Activated CD4-positive, alpha-beta T cell treated with anti-CD3 and anti-CD28 coated beads, Interleukin-2, Interleukin-4, amounts not matched to agents 100 ng/mL and 50 ng/mL, durations not matched to agents 16 hours and 8 hours (primary cell): Measurements from ENCODE around the gene SMYD3.
"Not testable (repeated sequence)": the region's sequence is repeated elsewhere in the genome, so short reads cannot be mapped to it uniquely, and the experiment has no call there.

Experiments
- DNase-seq: peaks from one replicate; pipeline ENCODE4 v3.0.0-alpha.2; 2020; ENCODE audit warnings: low spot score

The SMYD3 gene

DNA sequence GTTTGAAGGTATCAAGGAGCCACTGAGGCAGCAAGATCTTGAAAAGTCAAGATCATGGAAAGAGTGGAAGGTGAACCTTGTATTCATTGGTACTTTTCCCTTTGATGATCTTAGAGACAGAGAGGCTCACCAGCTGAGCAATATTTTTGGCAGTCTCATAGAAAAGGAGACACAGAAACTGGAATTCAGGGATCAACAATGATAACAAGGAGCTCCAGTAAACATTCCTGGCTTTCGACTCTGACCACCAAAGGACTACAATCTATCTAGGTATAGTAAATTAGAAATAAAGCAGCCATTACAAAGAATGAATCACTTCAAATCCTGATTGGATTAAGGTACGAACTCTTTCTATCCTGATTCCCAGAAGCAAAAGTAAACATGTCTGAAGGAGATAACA is 736.9 kb downstream of the SMYD3 start:
- no peak for DNase-seq

DNA sequence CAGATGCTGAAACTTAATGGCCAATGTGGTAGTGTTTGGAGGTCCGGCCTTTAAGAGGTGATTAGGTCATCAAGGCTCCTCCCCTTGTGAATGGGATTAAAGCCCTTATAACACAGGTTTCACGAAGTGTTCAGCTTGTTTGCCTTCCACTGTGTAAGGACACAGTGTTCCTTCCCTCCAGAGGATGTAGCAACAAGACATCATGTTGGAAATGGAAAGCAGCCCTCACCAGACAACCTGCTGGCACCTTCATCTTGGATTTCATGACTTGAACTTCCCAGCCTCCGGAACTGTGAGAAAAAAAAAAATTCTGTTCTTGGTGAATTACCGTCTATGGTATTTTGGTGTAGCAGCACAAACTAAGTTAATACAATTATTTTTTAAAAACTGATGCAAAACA is 738.5 kb downstream of the SMYD3 start:
- no peak for DNase-seq

DNA sequence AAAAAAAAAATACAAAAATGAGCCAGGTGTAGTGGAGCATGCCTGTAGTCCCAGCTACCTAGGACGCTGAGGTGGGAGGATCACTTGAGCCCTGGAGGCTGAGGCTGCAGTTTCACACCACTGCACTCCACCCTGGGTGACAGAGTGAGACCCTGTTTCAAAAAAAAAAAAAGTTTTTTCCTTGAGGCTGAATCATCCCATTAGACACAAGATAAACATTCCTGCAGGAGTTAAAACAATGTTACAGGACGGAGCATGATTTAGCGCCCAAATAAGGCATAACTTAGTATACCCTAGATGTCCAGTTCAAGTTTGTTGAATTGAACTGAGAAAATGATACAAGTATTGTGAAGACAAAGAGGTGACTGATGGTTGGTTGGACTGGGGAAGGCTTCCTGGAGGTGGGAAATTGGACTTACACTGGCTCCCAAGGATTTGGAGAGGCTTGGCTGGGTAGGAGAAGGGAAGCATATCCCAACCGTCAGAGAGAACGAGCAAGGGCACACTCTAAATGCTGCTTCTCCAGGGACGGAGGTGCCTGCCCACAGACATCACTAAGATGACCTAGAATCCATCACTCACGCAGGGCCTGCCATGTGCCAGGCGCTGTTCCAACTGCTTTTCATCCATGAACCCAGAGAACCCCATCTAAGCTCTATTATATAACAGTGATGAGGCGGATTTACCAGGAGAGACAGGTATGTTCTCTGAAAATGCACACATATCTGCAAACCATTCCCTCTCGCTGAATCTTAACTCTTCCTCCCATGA is 741.7 kb downstream of the SMYD3 start:
- no peak for DNase-seq

DNA sequence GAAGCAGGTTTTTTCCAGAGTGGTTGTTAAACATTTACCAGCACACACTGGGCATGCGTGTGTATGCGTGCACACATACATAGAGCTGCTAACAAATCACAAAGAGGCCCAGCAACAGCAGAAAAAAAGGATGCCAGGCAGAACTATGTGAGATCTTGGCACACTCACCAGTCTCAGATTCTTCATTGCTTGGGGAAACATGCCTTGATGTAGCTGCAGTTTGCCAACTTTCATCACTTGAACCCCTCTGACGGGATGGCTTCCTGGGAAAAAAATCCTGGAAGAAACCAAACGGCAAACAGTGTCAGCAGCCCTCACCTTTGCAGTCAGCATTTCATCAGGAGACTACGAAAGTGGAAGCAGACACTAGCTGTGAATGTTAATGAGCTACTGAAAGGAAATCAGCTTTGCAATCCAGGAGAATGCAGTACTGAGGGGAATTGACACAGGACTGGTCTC is 743.2 kb downstream of the SMYD3 start:
- DNase-seq, result no peak

DNA sequence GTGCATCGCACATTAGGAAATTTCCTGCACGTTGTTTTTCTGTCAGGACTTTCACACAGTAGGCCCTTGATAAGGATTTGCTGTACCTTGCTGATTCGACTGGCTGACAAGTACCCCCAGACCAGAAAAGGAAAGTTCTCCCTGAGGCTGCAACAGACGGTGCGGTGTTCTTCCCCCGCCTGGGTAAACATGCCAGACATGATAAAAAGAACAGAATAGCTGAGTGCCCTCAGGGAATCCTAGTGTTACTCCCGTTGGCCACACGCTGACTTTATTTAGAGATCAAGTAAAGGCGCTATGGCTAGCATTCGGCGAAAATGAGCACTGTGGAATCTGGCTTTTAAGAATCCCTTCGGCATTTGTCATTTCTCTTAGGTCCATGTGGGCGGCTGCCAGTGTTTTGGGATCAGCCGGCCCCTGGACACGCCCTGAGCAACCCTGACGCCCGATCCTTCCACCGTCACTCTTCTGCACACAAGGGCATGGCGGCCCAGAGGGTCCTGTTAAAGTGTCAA is 744.6 kb downstream of the SMYD3 start:
- DNase-seq, result no peak

DNA sequence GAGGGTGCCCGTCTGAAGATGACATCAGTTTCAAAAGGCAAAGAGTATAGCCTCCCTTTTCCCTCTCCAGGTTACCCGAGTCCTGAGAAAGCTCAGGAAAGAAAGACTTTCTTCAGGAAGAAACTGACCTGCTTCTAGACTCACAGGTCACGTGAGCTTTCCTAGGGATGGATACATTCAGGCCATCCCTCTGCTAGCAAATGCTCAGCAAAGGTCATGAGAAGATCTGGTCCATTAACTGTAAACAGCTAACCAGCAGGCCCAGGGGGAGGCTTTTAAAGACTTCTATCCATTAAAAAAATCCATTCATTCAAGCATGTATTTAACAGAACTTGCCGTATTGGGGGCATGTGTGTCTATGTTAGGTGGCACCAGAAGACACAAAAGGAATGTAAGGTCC is 746.8 kb downstream of the SMYD3 start:
- no peak for DNase-seq

DNA sequence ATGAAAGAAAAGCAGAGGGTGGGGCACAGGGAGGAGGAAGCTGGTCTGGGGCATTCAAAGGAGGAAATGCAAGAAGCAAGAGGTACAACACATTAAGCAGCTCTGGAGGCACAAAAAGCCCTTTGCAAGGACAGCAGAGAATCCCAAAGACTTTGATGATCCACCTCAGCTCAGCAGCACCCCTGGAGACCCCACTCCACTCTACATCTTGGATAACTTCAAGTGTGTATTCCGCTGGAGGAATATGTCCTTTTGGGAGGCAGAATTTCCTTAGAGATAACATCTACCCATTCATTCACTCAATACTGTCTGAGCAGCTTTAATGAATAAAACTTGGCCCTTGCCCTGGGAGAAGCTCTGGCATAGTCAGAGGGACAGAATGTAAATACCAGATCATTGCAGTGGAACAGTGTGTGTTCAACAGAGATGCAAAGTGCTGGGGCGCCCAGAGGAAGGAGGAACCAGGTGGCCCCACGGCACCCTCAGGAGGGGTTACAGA is 752.6 kb downstream of the SMYD3 start:
- no peak for DNase-seq

DNA sequence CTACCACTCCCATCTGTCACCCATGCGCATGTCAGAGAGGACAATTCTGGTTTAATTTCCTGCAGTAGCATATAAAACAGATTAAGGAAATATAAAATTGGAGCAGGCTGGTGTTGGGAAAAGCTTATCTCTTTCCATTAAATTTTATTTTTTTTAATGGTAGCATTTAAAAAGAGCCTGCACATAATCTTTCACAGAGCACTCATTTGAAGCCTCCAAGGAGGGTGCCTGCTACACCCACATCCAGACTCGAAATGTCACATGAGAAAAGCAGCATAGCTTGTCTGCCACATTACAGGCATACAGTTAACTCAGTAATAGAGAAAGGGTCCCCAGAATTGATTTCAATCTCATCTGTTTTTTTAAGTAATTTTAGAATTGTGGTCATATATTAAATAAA is 753.3 kb downstream of the SMYD3 start:
- DNase-seq, result no peak

DNA sequence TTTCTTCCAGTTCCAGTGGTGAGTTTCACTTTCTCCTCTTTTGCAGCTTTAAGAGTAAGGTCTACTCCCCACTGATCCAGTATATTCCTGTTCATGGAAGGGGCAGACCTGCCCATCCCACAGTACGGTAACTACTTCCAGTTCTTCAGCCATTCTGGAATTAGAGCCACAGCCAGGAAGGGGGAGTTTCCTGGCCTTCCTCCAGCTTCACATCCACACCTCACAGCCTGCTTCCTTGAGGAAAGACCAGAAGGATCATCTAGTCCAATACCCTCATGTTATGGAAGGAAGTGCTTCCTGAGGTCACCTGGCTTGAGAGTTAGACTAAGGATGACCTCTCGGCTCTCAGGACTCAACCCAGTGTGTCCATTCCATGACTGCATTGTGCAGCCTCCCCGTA is 754.5 kb downstream of the SMYD3 start:
- DNase-seq, result no peak

DNA sequence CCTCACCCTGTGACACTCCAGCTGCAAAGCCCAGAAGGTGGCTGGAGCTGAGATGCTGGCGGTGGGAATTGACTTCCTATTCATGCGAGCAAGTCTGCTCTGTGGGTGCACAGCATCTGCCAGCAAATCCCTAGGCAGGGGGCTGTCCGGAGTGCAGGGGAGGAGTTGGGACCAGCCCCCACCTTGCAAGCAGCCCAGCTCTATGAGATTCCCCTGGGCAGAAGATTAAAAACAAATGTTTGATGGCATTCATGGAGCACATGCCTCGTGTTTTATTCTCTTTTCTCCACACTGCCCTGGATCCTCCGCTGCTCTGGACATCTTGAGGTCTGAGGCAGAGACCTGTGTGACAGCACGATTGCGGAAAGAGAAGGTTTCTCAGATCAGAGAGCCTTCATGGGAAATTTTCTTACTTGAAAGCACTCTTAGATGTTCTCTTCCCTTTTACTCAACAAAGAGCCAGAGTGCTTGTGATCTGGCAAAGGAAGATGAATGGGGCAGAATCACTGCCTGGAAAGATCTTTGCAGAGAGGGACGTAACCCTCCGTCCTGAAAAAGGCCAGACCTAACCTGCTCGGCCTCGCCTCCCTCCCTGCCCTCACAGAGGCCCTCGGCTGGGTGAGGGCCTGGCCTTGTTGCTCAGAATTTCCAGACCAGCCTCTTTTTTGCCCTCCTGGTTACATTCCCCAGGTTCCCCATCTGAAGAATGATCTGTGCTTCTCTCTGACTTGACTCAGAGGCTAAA is 755.2 kb downstream of the SMYD3 start:
- DNase-seq, result no peak

DNA sequence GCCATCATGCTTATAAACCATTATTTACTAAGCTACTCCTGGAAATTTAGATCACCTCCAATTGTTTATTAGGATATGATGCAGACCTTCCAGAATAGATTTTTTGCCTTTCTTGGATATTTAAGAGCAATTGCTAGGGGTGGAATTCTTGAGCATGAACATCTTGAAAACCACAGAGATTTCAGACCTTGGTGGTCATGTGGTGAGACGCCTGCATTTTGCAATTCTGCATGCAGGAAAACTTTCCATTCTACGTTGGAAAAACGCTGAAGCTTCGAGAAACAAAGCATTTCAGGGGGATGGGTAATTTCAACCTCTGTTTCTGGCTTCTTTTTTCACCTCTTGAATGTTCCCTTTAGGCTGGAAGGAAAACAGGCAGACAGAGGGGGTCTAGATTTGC is 756.0 kb downstream of the SMYD3 start:
- DNase-seq, result no peak

DNA sequence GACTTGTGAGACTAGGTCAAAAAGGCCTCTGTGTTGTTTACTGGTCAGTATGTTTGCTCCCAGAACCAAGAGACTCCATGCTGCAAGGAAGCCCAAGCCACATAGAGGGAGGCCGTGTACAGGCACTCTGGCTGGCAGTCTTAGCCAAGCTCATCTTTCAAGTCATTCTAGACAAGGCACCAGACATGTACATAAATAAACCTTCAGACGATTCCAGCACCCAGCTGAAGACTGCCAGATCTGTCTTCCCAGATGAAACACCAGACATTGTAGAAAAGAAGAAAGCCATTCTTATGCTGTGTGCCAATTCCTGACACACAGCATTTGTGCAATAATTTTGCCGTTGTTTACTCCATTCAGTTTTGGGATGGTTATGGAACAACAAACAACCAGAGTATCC is 756.8 kb downstream of the SMYD3 start:
- DNase-seq, result no peak

DNA sequence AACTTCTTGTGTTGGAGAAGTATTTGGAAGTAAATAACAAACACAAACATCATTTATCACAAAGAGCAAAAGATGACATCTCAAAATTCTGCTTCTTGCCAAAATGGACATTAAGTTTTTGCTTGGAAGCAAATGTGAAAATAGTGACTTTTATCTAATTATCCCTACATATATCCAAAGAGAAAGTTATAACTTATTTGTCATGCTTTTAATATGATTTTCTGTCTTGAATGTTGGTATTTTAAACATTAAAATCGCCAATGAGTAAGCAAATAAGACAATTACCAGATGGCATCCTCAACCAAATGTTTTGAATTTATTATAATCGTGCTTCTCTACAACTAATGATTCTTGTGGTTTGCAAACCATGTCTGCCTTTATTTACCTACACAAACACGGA is 758.0 kb downstream of the SMYD3 start:
- DNase-seq, result no peak

DNA sequence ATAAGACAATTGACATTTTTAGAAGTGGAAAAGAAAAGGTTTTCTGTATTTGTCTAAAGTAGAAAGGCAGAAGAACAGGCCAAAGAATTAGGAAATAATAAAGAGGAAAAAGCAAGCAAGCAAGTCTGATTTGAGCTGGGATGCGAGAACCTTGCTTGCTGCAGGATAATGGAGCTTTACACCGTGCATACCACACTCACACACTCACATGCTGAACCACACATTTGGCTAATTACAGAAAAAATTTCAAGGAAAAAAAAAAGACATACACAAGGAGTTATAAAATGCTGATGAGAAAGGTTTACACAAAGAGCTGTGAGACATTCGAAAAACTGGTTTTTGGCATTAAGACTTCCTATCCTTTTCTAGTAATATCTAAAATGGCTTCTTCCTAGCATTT is 758.4 kb downstream of the SMYD3 start:
- DNase-seq, result no peak

DNA sequence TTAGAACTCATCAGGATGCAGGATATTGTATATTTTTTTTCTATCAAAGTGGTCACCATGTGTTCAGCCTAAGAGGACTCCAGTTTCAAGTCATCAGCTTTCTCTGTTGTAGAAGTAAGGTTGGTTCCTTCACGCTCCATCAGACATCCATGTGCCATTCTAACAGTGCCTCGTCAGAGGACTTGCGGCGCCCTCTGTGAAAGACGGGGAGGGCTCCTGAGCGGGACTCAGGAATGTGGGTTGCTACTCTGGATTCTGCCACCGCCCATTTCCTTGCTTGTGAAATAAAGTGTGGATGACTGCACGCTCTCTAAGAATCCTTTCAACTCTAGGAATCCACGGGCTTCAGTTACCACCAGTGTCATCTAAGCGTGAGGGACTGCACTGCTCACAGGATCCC is 758.8 kb downstream of the SMYD3 start:
- DNase-seq, result no peak

DNA sequence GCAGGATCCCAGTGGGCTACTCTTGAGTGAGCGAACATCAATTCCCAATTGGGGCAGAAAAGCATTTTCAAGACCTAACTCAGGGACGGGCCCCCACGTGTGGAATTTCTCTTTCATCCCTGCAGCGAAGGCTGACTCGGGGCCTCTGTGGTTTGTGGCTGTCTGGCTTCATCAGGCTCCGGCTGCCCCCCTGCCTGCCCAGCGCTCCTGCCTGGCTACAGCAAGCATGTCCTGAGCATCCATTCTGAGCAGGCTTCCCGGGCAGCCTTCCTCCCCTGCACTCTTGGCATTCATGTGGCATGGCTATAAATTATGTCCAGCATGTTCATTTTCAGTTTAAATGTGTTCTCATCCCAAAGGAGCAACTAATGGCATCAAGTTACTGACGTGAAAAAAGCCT is 764.2 kb downstream of the SMYD3 start:
- DNase-seq, result no peak

DNA sequence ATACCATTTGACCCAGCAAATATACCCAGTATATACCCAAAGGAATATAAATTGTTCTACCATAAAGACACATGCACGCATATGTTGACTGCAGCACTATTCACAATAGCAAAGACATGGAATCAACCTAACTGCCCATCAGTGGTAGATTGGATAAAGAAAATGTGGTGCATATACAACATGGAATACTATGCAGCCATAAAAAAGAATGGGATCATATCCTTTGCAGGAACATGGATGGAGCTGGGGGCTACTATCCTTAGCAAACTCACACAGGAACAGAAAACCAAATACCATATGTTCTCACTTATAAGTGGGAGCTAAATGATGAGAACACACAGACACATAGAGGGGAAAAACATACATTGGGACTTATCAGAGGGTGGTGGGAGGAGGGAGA is 766.7 kb downstream of the SMYD3 start:
- DNase-seq, result not testable (repeated sequence)

DNA sequence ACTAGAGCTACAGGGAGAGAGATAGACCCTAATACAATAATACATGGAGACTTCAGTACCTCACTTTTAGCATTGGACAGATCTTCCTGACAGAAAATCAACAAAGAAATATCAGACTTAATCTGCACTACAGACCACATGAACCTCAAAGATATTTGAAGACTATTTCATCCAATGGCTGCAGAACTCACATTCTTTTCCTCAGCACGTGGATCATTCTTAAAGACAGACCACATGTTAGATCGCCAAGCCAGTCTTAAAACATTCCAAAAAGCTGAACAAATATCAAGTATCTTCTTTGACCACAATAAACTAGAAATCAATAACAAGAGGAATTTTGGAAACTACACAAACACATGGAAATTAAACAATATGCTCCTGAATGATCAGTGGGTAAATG is 776.3 kb downstream of the SMYD3 start:
- no peak for DNase-seq

DNA sequence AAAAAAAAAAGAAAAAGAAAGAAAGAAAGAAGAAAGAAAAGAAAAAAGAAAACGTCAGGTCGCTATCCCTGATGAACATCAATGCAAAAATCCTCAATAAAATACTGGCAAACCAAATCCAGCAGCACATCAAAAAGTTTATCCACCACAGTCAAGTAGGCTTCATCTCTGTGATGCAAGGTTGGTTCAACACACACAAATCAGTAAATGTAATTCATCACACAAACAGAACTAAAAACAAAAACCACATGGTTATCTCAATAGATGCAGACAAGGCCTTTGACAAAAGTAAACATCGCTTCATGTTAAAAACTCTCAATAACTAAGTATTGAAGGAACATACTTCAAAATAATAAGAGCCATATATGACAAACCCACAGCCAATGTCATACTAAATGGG is 779.0 kb downstream of the SMYD3 start:
- DNase-seq, result not testable (repeated sequence)

DNA sequence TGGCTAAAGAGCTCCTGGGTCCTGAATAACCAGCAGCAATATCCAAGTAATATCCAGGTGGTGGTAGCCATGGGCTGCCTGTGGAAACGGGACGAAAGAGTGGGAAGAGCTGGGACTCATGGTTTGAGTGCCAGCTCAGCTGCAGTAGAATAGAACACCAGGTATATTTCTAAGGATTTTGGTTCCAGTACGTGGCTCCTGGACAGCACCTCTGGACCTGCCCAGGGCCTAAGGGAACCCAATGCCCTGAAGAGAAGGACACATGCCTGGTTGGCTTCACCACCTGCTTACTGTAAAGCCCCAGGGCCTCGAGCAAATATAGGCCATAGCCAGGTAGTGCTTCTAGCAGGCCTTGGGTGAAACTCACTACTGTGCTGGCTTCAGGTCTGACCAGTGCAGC is 785.6 kb downstream of the SMYD3 start:
- DNase-seq, result no peak

DNA sequence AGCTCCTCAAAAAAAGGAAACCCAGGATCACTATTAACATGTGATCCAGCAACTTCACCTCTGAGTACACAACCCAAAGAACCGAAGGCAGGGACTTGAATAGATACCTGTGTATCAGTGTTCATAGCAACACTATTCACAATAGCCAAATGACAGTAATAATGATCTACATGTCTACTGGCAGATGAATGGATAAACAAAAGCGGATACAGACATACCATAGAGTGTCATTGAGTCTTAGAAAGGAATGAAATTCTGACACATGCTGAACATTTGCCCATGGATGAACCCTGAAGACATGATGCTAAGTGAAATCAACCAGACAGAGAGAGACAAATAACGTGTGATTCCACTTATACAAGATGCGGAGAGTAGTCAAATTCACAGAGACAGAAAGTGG is 788.1 kb downstream of the SMYD3 start:
- DNase-seq, result no peak

DNA sequence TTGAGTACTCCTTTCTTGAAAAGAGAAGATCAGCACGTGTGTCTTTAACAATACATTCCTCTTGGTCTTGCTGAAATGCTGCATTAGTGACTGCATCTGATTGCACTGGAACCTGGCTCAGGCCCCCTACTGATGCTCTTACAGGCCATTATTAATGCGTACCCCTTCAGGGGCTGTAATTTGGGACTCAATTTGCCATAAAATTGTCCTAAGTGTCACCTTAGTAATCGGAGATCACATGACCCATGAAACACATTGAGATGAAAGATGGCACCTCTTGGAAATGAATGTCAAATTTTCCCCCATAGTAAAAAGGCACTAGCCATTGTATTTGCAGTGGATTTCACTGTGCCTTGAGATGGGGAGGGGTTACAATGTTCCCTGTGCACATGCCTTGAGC is 789.0 kb downstream of the SMYD3 start:
- DNase-seq, result no peak

DNA sequence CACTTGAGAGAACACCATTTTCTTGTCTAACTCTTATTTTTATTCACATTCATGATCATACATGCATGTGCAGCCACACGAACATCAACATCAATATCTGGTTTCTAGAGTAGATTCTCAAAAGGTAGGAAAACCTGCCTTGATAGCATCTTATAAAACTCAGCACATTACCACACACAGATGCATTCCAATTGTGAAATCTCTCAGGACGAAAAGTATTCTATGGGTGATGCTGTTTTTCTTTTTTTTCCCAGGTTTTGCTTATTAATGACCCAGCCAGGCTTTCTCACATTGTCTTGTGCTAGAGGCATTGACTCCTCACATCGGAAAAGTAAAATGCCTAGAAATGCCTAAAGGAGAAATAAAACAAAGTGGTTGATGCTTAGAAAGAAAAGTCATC is 789.5 kb downstream of the SMYD3 start:
- no peak for DNase-seq
